ENCODE data around the gene ONECUT3. TPM values are rescaled to one million over a fixed set of nuclear protein-coding genes. Genes with fewer than 3 reads are reported as not detected.

ONECUT3 gene
- total and polyA plus RNA-seq, 9 of the 15 experiments (the other 6 are each of a cell fraction or from before 2014, with no cell fraction given) = not detected

DNA sequence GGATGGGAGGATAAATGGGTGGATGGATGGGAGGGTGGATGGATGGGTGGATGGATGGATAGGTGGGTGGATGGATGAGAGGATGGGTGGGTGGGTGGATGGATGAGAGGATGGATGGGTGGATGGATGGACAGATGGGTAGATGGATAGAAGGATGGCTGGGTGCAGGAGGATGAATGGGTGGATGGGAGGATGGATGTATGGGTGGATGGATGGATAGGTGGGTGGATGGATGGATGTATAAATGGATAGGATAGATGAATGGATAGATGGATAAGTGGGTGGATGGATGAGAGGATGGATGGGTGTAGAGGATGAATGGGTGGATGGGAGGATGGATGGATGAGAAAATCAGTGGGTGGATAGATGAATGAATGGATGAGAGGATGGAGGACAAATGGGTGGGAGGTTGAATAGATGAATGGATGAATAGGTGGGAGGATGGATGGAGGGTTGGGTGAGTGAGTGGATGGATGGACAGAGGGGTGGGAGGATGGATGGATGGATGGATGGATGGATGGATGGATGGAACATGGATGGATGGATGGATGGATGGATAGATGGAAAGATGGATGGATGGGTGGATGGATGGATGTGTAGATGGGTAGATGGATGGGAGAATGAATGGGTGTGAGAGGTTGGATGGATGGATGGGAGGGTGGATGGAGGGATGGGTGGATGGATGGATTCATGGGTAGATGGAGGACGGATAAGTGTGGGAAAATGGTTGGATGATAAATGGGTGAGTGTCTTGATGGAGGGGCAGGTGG, 35.9 kb upstream of the ONECUT3 start:
- in situ Hi-C loops (cut with MboI) = no loop called here
- no peak overlapping the region for H3K9ac ChIP-seq (ENCODE audit: insufficient read depth in 1 of 2, low read depth in 2 of 2, low read length in 2 of 2)

More for the DNA sequence above, 35.9 kb upstream of the ONECUT3 start:
- H3K9me3 ChIP-seq (replicated peaks; ENCODE audit: control insufficient read depth, insufficient read depth, low read depth, low read length) = no peaks in the 10 kb centered on the region
- no peaks in the 10 kb centered on the region for H3K9me1 ChIP-seq (ENCODE audit: control insufficient read depth, insufficient read depth, low read length)
- H3K4me2 ChIP-seq (ENCODE audit: insufficient read depth, low read length) = no peak overlapping the region
- no peaks in the 10 kb centered on the region for H3K79me2 ChIP-seq (ENCODE audit: control insufficient read depth, insufficient read depth, low read length)
- 0 out of 2 replicates have a peak, but pooled peaks have one; percentile 55 for TF ChIP-seq EHMT2 (IDR thresholded peaks at IDR 0.05)
- TF ChIP-seq PCBP2 (IDR thresholded peaks at IDR 0.05; ENCODE audit: low read depth, low read length, poor library complexity, severe bottlenecking) = no peak
- TF ChIP-seq HEY1 (CRISPR knock-in tag; IDR thresholded peaks at IDR 0.05; ENCODE audit: borderline replicate concordance) = no peak
- TF ChIP-seq EWSR1 (IDR thresholded peaks at IDR 0.05; ENCODE audit: borderline replicate concordance, low read depth, partially characterized antibody) = no peak
- peak; percentile 5 for TF ChIP-seq CREBBP (IDR thresholded peaks at IDR 0.05; ENCODE audit: low read depth, low read length)
- peak; percentile 10; the same call in 1 of the 2 replicates for TF ChIP-seq ZBTB26 (CRISPR knock-in tag; IDR thresholded peaks at IDR 0.05)
- no peak for TF ChIP-seq ZNF740 (CRISPR knock-in tag; IDR thresholded peaks at IDR 0.05)
- TF ChIP-seq ZNF740 (tag; IDR thresholded peaks at IDR 0.05) = no peak
- TF ChIP-seq EGR1 (conservative IDR thresholded peaks at IDR 0.05) = 0 out of 2 replicates have a peak, but pooled peaks have one; percentile 31
- no peak for TF ChIP-seq TAF7 (tag; IDR thresholded peaks at IDR 0.05)
- TF ChIP-seq ATF2 (CRISPR knock-in tag; IDR thresholded peaks at IDR 0.05) = no peak
- peak in 1 of 2 experiments; percentile 33; a peak in 1 of 4 replicates for TF ChIP-seq HDAC1 (IDR thresholded peaks at IDR 0.05)
- BruUV-seq (replicated peaks) = no TSS peak
- no peak for DNase-seq (ENCODE audit: extremely low read depth in 1 of 4, low spot score in 3 of 4)
- 0% methylated on average over 1 of the region's 1 CpG for WGBS (ENCODE audit: insufficient coverage, low coverage, missing lambda C conversion rate)
- FAIRE-seq = no peak
- no peak for ATAC-seq
- H3K27me3 ChIP-seq (ENCODE audit: control insufficient read depth in 2 of 2, insufficient read depth in 2 of 2, low read length in 2 of 2) = peaks cover 3 to 31% of the 10 kb centered on the region in 2 experiments
- H3K36me3 ChIP-seq (ENCODE audit: control insufficient read depth, insufficient read depth, low read length) = no peaks in the 10 kb centered on the region
- 0 out of 2 replicates have a peak, but pooled peaks cover 4% of the 10 kb centered on the region for H4K20me1 ChIP-seq (replicated peaks; ENCODE audit: control insufficient read depth, insufficient read depth, low read length)
- POLR2A ChIA-PET = interaction anchor here (0.6 kb wide), 1 partner anchor 261 kb away, joined by 4 read pairs; no protein-coding TSS in a partner anchor
- CTCF ChIA-PET (ENCODE audit: low intra/inter-chr PET ratio) = no interaction called here
- H3K4me1 ChIP-seq (replicated peaks in 1 of 2; ENCODE audit: control insufficient read depth in 2 of 2, insufficient read depth in 2 of 2, low read length in 2 of 2) = peaks cover 0 to 17% of the 10 kb centered on the region in 2 experiments; a peak in 2 of 5 replicates
- H2AFZ ChIP-seq (ENCODE audit: low read depth, low read length) = no peak overlapping the region
- no peak overlapping the region for H3K27ac ChIP-seq (ENCODE audit: extremely low read depth, low read depth, low read length)
- no peak overlapping the region for H3K4me3 ChIP-seq
- intact Hi-C loops (cut with micrococcal nuclease) = no loop called here
